HG02588 (cell line): ENCODE data around the gene OASL.

Experiments
- ATAC-seq: cut with Tn5 transposase; IDR thresholded peaks from one replicate; pipeline ENCODE4 v1.9.1; 2021; ENCODE audit warnings: mild to moderate bottlenecking, moderate library complexity; ENCODE audit not compliant: unreplicated experiment

OASL gene

DNA sequence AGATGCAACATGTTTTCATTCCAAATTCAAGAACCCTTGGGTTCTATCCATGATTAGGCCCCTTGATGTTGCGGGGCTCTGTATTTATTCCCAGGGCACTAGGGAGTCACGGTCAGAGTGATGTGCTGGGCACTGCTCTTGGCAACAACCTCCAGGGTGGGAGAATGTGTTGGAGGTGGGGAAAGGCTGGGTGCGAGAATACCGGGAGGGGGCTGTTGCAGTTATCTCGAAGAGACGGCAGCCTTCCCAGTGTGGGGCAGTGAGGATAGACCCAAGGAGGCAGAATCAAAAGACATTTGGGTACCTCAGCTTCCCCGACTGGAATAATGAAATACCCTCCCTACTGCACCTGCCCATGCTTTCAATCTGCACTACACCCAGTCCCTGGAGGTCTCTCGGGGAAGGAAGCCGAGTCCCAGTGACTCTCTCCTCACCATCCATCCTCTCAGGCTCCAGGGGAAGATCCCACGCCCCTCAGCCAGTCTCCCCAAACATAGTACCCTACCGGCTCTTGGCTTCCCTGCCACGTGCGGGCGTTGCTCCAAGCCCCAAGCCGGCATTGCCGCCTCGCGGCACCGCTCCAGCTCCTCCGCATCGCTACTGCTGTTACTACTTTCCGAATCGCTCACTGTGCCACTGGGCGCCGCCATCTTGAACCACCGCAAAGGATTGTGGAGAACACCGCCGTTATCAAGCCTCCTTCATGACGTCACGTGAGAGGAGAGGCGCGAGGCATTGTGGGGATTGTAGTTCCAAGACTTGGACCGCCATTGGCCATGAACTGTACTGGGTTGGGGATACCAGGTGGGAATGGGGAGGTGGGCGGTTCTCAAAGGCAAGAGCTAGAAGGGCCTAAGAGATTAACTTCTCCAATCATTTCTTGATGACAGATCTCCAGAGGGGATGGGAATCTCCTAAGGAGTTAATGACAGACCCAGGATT lies 22.9 kb downstream of the OASL start, which contains the start of gene C12orf43:
C12orf43 (minus strand) TSS at position 663 of the 942 bp plus-strand sequence; CDS start at position 650, 13 bp downstream.
- peak; percentile 97 for ATAC-seq

DNA sequence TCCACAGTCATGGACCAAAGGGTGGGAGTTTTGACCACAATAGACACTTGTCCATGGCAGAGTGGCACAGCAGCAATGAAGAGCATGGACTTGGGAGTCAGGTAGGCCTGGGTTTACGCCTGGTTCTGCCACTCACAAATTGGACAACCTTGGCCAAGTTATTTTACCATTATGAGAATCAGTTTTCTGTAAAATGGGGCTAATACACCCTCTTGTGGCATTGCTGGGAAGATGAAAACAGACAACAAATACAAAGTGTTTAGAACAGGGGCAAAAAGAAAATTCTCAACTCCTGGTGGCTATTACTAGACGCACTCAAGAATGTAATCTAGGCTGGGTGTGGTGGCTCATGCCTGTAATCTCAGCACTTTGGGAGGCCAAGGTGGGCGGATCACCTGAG lies 25.3 kb downstream of the OASL start:
- ATAC-seq: no peak

- no peak for ATAC-seq
These were observed 27.2 kb downstream of the OASL start for GRCh38 chr12:121011820-121012219.

- ATAC-seq: no peak
These were observed 28.2 kb downstream of the OASL start for GRCh38 chr12:121010860-121011259.

DNA sequence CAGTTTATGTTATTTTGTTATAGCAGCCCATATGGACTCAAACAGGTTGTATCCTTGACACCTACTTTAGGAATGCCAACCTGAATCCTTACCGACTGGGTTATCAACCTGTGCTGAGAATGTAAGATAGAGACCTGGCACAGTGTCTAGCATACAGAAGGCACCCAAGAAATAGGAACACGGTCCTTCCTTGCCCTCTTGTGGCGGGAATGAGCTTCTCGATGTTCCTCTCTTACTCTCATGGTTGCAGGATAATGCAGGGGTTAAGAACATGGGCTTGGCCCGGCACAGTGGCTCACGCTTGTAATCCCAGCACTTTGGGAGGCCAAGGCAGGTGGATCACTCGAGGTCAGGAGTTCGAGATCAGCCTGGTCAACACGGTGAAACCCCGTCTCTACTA lies 29.3 kb downstream of the OASL start:
- ATAC-seq: no peak

GRCh38 chr12:121008347-121009098 lies 30.5 kb downstream of the OASL start:
- ATAC-seq: no peak

DNA sequence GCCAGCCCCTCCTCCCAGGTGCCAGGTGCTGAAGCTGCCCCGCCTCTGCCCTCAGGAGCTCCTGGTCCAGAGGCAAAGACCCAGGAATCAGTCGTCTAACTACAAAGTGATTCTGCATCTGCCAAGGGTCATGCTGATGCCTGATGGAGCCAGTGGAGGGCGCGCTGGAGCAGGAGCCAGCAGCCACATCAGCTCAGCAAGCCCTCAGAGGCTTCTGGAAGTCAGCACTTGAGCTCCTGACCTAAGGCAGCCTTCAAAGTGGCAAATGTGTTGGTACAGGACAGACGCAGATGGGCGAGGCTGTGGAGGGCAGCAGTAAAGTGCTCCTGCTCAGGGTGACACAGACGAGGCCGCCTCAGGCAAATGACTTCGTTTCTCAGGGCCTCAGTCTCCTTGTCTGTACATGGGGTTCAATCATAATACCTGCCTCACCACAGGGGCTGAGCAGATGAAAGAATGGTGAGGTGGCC lies 33.7 kb downstream of the OASL start:
- no peak for ATAC-seq

DNA sequence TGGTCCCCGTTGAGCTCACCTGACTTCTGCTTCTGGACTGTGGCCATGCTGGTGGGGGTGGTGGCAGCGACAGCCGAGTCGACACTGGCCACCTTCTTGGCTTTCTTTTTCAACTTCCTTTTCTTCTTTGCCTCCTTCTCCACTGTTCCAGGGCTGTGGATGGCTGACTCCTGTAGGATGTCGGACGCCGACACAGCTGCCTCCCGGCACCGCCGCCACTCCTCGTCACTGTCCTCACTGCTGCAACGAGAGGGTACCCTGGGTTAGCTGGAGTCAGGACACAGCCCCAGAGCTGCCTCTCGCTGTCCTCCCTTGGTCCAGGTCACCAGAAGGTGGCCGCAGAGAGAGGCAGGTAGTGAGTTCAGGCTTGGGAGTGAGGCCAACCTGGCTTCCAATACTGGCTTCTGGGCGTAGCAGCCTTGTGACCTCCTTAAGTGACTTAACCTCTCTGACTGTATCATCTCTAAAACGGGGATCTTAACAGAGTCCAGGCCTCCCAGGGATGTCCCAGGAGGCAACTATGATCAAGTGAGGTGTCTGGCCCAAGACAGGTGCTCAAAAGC lies 34.7 kb downstream of the OASL start:
- ATAC-seq: no peak

DNA sequence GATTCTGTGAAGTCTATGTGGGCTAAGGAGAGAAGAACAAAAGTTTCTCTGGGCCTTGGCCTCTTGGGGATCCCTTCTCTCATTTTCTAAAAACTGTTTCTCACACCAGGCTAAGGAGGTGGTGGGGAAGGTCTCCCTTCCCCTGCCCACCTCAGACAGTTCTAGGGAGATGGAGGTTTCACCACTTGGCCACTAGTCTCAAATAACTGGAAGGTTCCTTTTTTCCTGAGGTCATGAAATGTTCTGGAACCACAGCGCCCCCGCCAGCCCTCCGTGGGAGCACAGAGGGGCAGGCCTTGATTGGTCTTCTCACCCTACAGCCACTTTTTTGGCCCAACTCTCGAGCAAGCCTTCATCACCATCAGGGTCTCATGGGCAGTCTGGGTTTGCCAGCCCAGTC lies 35.4 kb downstream of the OASL start:
- no peak for ATAC-seq

DNA sequence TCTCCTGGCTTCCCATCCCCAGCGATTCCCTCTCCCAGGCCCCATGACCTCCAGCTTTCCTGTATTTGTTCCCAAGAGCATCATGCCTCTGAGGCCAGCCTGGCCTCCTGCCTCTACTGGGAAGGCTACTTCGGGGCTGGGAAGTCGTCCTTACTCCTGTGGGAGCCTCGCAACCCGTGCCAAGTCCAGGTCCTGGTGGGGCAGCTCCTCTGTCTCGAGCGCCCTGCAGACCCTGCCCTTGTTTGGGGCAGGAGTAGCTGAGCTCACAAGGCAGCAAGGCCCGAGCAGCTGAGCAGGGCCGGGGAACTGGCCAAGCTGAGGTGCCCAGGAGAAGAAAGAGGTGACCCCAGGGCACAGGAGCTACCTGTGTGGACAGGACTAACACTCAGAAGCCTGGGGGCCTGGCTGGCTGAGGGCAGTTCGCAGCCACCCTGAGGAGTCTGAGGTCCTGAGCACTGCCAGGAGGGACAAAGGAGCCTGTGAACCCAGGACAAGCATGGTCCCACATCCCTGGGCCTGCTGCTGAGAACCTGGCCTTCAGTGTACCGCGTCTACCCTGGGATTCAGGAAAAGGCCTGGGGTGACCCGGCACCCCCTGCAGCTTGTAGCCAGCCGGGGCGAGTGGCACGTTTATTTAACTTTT lies 37.1 kb downstream of the OASL start:
- no peak for ATAC-seq

- no peak for ATAC-seq
These were observed 38.0 kb downstream of the OASL start for GRCh38 chr12:121001060-121001459.

- ATAC-seq: no peak
These were observed 38.5 kb downstream of the OASL start for GRCh38 chr12:121000530-121000929.

DNA sequence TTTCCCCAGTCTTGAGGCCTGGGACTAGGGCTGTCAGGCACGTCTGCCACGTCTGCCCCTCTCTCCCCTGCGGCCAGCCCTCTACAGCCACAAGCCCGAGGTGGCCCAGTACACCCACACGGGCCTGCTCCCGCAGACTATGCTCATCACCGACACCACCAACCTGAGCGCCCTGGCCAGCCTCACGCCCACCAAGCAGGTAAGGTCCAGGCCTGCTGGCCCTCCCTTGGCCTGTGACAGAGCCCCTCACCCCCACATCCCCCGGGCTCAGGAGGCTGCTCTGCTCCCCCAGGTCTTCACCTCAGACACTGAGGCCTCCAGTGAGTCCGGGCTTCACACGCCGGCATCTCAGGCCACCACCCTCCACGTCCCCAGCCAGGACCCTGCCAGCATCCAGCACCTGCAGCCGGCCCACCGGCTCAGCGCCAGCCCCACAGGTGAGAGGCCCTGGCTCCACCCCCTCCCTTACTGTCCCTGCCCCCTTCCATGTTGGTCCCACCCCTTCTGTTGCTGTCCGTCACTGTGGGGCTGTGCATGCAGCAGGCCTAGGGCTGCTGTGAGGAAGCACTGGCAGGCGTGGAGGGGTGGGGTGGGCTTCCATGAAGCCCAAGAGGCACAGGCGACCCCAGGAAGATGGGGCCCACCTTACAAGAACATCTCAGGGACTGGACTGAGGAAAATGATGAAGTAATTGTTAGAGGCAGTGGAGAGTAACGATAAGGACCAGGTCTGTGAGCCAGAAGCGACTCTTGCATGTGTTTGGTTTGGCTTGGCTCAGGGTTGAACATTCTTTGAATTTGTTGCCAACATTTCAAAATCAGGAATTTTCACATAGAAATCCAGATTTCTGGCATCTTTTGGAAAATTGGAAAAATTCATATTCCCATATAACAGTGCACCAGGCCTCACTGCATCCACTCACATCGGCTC lies 39.6 kb downstream of the OASL start:
- ATAC-seq: no peak

DNA sequence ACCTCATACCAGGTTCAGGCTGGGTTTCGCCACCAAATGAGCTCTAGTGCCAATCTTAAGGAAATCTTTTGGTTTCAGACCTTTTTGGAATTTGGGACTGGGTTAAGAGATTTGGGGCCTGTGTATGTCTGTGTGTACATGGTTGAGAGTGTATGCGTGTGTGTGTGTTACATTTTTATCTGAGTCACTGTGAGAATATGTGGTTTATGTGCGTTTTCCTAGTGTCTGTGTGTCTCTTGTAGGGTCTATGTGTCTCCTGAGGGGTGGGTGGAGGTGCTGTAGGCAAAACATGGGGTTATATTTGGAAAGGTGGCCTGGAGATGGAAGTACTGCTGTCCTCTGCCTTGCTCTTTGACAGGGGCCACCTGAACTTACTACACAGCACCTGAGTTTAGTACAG lies 40.6 kb downstream of the OASL start:
- ATAC-seq: no peak

- ATAC-seq: no peak
These were observed 41.6 kb downstream of the OASL start for GRCh38 chr12:120997448-120997847.

DNA sequence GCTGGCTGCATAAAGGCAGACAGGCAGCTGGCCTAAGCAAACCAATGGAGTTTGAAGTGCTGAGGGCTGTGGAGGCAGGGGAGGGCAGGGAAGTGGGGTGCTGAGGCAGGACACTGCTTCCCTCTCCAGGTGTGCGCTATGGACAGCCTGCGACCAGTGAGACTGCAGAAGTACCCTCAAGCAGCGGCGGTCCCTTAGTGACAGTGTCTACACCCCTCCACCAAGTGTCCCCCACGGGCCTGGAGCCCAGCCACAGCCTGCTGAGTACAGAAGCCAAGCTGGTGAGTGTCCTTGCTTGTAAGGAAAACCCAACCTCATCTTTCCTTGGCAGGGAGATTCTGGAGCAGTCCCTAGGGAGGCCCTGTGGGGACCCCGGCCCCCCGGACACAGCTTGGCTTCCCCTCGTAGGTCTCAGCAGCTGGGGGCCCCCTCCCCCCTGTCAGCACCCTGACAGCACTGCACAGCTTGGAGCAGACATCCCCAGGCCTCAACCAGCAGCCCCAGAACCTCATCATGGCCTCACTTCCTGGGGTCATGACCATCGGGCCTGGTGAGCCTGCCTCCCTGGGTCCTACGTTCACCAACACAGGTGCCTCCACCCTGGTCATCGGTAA lies 42.8 kb downstream of the OASL start:
- no peak for ATAC-seq

GRCh38 chr12:120994589-120995337 lies 44.3 kb downstream of the OASL start:
- no peak for ATAC-seq

DNA sequence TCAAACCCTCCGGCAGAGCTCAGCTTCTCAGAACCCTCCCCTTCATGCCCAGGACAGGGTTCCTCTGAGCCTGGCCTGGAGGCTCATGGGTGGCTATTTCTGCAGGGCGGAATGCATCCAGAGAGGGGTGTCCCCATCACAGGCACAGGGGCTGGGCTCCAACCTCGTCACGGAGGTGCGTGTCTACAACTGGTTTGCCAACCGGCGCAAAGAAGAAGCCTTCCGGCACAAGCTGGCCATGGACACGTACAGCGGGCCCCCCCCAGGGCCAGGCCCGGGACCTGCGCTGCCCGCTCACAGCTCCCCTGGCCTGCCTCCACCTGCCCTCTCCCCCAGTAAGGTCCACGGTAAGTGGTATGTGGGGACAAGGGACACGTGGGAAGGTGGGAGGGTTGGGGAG lies 45.0 kb downstream of the OASL start:
- ATAC-seq: no peak

DNA sequence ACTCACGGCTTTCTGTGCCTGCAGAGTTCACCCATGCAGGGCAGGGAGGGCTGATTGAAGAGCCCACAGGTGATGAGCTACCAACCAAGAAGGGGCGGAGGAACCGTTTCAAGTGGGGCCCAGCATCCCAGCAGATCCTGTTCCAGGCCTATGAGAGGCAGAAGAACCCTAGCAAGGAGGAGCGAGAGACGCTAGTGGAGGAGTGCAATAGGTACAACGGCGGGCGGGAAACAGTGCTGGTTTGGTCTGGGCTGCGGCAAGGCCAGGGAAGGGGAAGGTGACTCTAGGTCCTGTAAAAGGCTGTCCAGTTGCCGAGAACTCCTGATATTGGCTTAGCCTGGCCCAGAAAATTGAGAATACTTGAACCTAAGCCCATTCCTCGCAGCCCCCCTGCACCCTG lies 45.5 kb downstream of the OASL start:
- ATAC-seq: no peak
